Hematopoietic multipotent progenitor cell treated with erythropoietin and hydrocortisone succinate and interleukin-3 and kit ligand, for 4 days (in vitro differentiated cells): ENCODE measurements around the gene SND1.

Experiments
- DNase-seq: peaks from one replicate; pipeline ENCODE4 v3.0.0-alpha.2; 2015

The SND1 gene

GRCh38 chr7:127651556-127652332, at the start of gene SND1:
Gene SND1 (plus strand): TSS chr7:127652194. CDS start chr7:127652374, 180 bp downstream.
- DNase-seq, result peak; percentile 100

- DNase-seq, result no peak
Measured at GRCh38 chr7:127608446-127608845, 43.5 kb upstream of the SND1 start.

GRCh38 chr7:127609297-127609696, 42.7 kb upstream of the SND1 start:
- no peak for DNase-seq

DNA sequence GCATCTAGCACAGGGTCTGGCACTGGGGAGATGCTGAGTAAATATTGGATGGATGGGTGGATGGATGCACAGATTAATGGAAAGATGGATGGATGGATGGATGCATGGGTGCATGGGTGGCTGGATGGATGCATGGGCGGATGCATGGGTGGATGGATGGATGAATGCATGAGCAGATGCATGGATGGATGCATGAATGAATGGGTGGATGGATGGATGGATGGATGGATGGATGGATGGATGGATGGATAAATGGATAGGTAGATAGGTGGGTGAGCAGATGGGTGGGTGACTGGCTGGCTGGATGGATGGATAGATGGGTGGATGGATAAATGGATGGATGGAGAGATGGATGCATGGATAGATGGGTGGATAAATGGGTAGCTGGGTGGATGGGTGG, 39.7 kb upstream of the SND1 start:
- DNase-seq, result no peak

GRCh38 chr7:127616724-127617123, 35.3 kb upstream of the SND1 start:
- DNase-seq, result no peak

GRCh38 chr7:127618042-127618441, 34.0 kb upstream of the SND1 start, which contains the start of gene PAX4:
Gene PAX4 (minus strand): TSS chr7:127618142. CDS start chr7:127615928, 2,214 bp downstream.
- DNase-seq, result no peak

- no peak for DNase-seq
Measured at GRCh38 chr7:127618775-127619174, 33.2 kb upstream of the SND1 start.

- no peak for DNase-seq
Measured at GRCh38 chr7:127619681-127620405, 32.2 kb upstream of the SND1 start.

- DNase-seq, result peak; percentile 4
Measured at GRCh38 chr7:127620406-127621233, 31.4 kb upstream of the SND1 start.

GRCh38 chr7:127625331-127625730, 26.7 kb upstream of the SND1 start:
- DNase-seq, result no peak

DNA sequence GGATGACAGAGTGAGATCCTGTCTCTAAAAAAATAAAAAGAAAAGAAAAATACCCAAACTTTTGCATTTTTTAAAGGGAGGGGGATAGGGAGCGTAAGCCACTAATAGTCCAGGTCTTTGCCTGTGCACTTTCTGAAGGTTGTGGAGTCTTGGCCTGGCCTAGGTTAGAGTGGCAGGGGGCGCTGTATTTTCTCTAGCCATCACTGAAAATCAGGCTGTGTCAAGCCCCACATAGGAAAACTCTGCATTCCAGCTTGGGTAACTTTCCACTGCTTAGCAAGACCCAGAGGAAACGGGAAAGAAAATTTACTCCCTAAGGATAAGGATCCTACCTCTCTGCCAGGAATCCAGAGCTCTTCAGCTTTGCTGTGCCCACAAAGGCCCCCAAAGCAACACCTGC, 23.5 kb upstream of the SND1 start:
- DNase-seq, result no peak

DNA sequence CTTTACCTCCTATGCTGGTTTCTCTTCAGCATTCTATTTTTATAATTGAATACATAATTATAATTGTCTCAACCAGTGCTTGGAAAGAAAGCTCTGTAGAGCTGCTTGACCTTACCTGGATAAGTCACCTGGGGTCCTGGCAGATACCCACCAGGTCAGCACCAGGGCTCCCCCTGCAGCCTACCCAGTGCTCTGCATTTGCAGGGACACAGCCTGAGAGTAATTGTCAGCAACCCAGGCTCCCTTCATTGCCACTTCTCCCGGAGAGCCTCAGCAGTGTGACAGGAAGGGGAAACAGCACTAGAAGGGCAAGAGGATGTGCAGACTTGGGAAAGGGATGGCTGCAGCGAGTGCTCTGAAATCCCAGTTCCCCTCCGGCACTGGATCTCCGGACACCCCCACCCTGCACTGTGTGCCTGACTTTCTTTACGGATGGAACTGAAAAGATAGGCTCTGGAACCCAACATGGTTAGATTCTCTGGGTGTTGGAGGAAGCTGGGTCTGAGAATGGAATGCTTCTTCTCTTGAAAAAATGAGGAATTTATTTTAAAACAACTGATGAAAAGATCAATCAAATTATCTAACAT, 22.6 kb upstream of the SND1 start:
- peak; percentile 45 for DNase-seq

DNA sequence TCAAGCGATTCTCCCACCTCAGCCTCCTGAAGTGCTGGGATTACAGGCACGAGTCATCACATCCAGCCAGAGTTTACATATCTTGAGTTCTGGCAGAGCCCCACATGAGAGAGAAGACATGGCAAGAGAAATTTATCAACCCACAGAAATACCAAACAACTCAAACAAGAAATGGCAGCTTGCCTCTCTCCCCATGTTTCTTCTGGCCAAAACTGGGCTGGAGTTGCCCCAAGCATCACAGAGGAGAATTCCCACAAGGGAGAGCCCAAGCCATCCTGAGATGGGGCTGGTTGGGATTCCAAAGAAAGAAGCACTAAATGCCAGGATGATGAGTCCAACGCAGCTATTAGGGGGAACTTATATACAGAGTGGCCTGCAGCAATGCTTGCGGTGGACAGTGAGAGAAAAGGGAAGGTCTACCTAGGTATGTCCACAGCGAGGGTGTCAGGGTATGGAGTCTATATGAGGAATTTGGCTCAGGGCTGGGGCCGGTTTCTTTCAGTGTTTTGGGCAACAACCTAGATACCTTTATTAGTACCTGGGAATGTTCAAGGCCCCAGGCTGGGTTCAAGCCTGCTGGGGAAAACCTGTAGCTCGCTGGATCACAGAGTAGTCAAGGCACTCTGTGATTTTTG, 19.6 kb upstream of the SND1 start:
- DNase-seq, result no peak

DNA sequence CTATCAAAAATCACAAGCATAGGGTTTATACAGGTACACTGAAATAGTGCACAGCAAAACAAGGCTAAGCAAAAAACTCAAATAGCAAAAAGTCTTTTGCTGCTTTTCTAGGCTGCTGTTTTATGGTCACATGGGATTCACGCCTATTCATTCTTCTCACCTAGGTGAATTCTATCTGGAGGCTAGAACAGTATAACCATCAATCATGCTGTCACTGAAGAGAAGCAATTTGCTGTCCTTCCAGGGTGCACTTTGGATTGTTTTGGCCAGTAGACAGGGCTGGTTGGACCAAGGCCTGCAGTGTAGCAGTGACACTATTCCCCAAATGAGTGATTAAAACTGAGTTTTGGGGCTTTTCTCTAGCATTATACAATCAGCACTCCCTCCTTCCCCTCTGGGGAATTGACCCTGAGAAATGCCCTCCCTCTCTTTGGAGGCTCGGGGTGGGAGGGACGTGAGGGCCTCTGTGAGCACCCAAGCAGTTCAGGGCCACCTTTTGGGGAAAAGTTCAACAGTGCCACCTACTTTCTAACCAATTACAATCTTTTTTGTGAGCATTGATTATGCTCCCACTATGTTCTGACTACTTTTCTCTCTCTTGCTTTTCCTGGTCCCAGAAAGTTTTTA, 16.2 kb upstream of the SND1 start:
- no peak for DNase-seq

DNA sequence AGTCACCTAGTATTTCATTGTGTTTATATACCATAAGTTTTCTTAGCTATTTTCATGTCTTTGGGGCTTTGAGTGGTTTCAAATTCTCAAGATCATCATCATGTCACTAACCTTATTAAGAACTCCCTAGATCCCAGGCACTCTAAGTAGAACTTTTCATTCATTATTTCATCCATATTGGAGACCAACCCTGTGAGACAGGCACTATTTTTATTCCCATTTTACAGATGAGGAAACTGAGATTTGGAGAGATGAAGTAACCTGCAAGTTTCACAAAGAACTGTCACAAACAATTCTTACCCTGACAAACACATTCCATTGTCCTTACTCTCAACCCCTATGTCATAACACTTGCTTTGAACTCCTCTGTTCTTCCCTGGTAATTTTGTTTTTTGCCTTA, 13.8 kb upstream of the SND1 start:
- DNase-seq, result no peak

GRCh38 chr7:127644484-127644883, 7.5 kb upstream of the SND1 start:
- no peak for DNase-seq

DNA sequence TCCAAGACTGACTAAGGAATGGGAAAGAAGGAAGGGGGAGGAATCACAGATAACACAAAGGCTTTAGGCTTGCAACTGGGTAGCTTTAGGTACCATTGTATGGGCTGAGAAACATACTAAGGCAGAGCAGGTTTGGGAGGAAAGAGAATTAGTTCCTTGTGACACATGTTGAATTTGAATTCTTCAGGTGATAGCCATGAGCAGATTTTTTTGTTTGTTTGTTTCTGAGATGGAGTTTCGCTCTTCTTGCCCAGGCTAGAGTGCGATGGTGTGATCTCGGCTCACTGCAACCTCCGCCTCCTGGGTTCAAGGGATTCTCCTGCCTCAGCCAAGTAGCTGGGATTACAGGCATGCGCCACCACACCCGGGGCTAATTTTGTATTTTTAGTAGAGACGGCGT, 4.4 kb upstream of the SND1 start:
- no peak for DNase-seq

- no peak for DNase-seq
Measured at GRCh38 chr7:127648986-127649385, 3.0 kb upstream of the SND1 start.

DNA sequence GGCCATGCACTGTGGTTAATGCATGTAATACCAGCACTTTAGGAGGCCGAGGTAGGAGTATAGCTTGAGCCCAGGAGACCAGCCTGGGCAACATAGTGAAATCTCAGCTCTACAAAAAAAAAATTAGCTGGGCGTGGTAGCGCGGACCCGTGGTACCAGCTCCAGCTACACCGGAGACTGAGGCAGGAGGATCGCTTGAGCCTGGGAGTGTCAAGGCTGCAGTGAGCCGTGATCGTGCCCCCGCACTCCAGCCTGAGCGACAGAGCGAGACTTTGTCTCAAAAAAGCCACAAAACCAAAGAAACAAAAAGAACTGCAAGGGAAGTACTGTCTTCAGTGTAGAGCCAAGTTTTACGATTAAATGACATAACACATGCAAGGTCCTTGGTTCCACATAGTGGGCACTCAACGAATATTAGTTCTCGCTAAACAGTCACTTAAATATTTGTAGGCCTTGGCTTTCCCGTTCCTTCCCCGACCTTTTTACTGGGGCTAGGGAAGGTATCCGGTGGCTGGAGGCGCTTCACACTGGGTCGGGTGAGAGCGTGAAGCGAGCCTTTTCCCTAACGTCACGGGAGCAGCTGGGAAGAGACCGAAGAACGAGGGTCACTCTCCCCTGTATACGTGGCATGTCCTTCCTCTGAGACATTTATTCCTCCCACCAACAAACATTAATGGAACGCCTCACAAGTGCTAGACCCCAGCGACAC, 993 bp upstream of the SND1 start:
- peak; percentile 46 for DNase-seq

GRCh38 chr7:127652333-127653248, 597 bp downstream of the SND1 start:
- peak; percentile 64 for DNase-seq
